Spleen (tissue), 7 donors: ENCODE data around the gene PCF11.

Experiments
- POLR2A ChIP-seq, 3 donors: fragments of 450-650 bp; IDR thresholded peaks; one replicate each; pipeline ENCODE4 v1.5.1; 2017; ENCODE audit warnings: antibody characterized with exemption in 3 of 3, mild to moderate bottlenecking in 1 of 3
- TF ChIP-seq, protein P1 (sequence below), 11 experiments: fragments of 200-600 bp in 7 of 11; fragments of 450-650 bp in 4 of 11; sonication (generic) in 4 of 11; IDR thresholded peaks in 8 of 11; conservative IDR thresholded peaks in 3 of 11; 1 replicate in 7 of 11; 2 replicates in 4 of 11; pipeline versions ENCODE4 v1.4.0 to v1.8.0; 2016 to 2021; ENCODE audit warnings: antibody characterized with exemption in 11 of 11, inconsistent platforms in 4 of 11, mild to moderate bottlenecking in 1 of 11
- donor health status: DM: no; HTN: no; CAD: no; lungs with moderate emphysema.
- donor health status: DM: no; HTN: no; CAD: no.
- donor health status: DM: no; HTN: no; CAD: no.

DNA sequence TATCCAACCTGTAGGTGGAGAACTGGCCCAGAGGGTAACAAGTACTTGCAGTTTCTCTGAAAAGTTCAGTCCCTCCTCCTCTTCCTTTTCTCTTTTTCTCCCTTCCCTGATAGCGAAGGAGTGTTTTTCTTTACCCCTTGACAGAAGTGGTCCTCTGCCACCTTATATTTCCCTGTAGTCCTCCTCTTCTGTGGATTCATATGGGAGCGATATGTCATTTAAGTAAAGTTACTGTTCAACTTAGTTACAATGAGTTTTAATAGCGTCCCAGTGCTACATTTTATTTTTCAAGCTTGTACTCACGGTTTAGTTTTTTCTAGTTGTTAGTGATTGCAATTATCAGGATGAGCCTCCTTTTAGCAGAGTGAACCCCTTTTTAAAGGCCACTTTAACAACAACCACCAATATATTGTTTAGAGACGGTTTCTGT lies 1.4 kb downstream of the PCF11 start:
- TF ChIP-seq, protein P1, sequence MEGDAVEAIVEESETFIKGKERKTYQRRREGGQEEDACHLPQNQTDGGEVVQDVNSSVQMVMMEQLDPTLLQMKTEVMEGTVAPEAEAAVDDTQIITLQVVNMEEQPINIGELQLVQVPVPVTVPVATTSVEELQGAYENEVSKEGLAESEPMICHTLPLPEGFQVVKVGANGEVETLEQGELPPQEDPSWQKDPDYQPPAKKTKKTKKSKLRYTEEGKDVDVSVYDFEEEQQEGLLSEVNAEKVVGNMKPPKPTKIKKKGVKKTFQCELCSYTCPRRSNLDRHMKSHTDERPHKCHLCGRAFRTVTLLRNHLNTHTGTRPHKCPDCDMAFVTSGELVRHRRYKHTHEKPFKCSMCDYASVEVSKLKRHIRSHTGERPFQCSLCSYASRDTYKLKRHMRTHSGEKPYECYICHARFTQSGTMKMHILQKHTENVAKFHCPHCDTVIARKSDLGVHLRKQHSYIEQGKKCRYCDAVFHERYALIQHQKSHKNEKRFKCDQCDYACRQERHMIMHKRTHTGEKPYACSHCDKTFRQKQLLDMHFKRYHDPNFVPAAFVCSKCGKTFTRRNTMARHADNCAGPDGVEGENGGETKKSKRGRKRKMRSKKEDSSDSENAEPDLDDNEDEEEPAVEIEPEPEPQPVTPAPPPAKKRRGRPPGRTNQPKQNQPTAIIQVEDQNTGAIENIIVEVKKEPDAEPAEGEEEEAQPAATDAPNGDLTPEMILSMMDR (IDR thresholded peaks at IDR 0.05 in 8 of 11, conservative IDR thresholded peaks at IDR 0.05 in 3 of 11) = peak in 1 of 11 experiments; percentile 21
- no peak for TF ChIP-seq POLR2A (IDR thresholded peaks at IDR 0.05)
